HG03521 (cell line): Measurements from ENCODE around the gene BMAL1.
"Not testable (repeated sequence)": the region's sequence is repeated elsewhere in the genome, so short reads cannot be mapped to it uniquely, and the experiment has no call there.

Experiments
- ATAC-seq: cut with Tn5 transposase; IDR thresholded peaks from one replicate; pipeline ENCODE4 v1.9.1; 2021; ENCODE audit warnings: mild to moderate bottlenecking, moderate library complexity; ENCODE audit not compliant: unreplicated experiment

The BMAL1 gene

GRCh38 chr11:13436836-13437235, 159.2 kb downstream of the BMAL1 start:
- ATAC-seq: not testable (repeated sequence)
